ENCODE results near the gene JAKMIP3.

DNA sequence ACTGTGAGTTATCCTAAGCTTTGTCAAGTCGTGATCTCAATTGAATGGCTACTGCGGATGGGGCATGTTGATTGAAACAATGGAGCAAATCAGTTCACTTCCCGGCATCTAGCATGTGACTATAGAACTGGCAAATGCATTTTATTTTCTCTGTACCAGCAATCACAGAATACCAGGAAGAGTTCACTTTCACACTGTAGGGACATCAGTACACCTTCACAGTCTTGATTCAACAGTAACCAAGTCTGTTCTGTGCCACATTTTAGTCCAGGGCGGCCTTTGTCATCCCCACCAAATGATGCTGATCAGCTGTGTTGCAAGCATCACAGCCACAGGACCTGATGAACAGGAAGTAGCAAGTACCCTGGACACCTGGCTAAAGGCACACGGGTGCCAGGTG, 32.1 kb upstream of the JAKMIP3 start:
- TF ChIP-seq, protein P1, sequence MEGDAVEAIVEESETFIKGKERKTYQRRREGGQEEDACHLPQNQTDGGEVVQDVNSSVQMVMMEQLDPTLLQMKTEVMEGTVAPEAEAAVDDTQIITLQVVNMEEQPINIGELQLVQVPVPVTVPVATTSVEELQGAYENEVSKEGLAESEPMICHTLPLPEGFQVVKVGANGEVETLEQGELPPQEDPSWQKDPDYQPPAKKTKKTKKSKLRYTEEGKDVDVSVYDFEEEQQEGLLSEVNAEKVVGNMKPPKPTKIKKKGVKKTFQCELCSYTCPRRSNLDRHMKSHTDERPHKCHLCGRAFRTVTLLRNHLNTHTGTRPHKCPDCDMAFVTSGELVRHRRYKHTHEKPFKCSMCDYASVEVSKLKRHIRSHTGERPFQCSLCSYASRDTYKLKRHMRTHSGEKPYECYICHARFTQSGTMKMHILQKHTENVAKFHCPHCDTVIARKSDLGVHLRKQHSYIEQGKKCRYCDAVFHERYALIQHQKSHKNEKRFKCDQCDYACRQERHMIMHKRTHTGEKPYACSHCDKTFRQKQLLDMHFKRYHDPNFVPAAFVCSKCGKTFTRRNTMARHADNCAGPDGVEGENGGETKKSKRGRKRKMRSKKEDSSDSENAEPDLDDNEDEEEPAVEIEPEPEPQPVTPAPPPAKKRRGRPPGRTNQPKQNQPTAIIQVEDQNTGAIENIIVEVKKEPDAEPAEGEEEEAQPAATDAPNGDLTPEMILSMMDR (IDR thresholded peaks at IDR 0.05 in 2 of 3, conservative IDR thresholded peaks at IDR 0.05 in 1 of 3; ENCODE audit: borderline replicate concordance in 1 of 3, insufficient read depth in 1 of 3, low read depth in 2 of 3, low read length in 2 of 3): no peak
- TF ChIP-seq POLR2AphosphoS5 (IDR thresholded peaks at IDR 0.05; ENCODE audit: low read depth, low read length) (no peak), EZH2 (IDR thresholded peaks at IDR 0.05) (no peak), ELF1 (IDR thresholded peaks at IDR 0.05; ENCODE audit: borderline replicate concordance, low read depth) (no peak)
